Mesothelial cell of epicardium (in vitro differentiated cells): ENCODE results near the gene DESI2. TPM values are rescaled to one million over a fixed set of nuclear protein-coding genes. Genes with fewer than 3 reads are reported as not detected.

Experiments used
- DNase-seq, 2 experiments: peaks; one replicate each; pipeline ENCODE4 v3.0.0; 2021; ENCODE audit warnings: low spot score in 2 of 2; ENCODE audit not compliant: unreplicated experiment in 2 of 2
- H3K27ac Mint-ChIP-seq: 2 replicates; pipeline ENCODE4 v1.8.0; 2021; ENCODE audit warnings: mixed read lengths
- H3K27me3 Mint-ChIP-seq: 2 replicates; pipeline ENCODE4 v1.8.0; 2021; ENCODE audit warnings: low read depth, mixed read lengths
- H3K36me3 Mint-ChIP-seq: 2 replicates; pipeline ENCODE4 v1.8.0; 2021; ENCODE audit warnings: mixed read lengths
- H3K4me1 Mint-ChIP-seq: 2 replicates; pipeline ENCODE4 v1.8.0; 2021; ENCODE audit warnings: mixed read lengths
- H3K4me3 Mint-ChIP-seq: 2 replicates; pipeline ENCODE4 v1.8.0; 2021; ENCODE audit warnings: mild to moderate bottlenecking, moderate library complexity, mixed read lengths
- H3K9me3 Mint-ChIP-seq: 2 replicates; pipeline ENCODE4 v1.8.0; 2021; ENCODE audit warnings: mixed read lengths
- total RNA-seq: library from RNA; stranded (reverse); gene quantifications from 3 replicates; pipeline ENCODE4 v1.2.1, GENCODE V29; 2021
- TF ChIP-seq, protein P1 (sequence below): fragments of 200-600 bp; sonication (generic); IDR thresholded peaks from one replicate; pipeline ENCODE4 v1.5.0; 2021; ENCODE audit warnings: antibody characterized with exemption; ENCODE audit not compliant: unreplicated experiment

The DESI2 gene
- total RNA-seq, 1 donor from 2014 or later, result 30.7 TPM

DNA sequence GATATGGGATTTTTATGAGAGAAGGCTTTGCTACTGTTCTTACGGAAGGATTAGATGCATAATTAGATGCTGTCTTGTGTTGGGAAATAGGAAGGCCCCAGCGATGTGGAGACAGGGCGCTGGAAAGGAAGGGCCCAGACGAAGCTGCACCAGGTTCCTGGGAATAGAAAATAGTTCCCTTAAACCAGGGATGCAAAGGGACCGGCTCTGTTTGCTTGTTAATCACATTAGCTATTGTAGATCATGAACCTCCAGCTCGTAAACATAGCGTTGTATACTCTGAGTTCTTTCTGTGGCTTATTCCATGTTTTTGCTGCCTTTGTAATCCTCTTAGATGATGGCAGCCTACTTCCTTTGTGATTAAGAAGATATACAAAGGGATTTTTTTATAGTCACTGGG is 102.7 kb downstream of the DESI2 start:
- H3K36me3 Mint-ChIP-seq, result no peaks in the 10 kb centered on the region
- DNase-seq, result no peak
- H3K4me3 Mint-ChIP-seq, result no peak overlapping the region
- peaks cover 14% of the 10 kb centered on the region for H3K4me1 Mint-ChIP-seq
- H3K27ac Mint-ChIP-seq, result no peak overlapping the region
- no peaks in the 10 kb centered on the region for H3K27me3 Mint-ChIP-seq
- no peaks in the 10 kb centered on the region for H3K9me3 Mint-ChIP-seq
- TF ChIP-seq, protein P1, sequence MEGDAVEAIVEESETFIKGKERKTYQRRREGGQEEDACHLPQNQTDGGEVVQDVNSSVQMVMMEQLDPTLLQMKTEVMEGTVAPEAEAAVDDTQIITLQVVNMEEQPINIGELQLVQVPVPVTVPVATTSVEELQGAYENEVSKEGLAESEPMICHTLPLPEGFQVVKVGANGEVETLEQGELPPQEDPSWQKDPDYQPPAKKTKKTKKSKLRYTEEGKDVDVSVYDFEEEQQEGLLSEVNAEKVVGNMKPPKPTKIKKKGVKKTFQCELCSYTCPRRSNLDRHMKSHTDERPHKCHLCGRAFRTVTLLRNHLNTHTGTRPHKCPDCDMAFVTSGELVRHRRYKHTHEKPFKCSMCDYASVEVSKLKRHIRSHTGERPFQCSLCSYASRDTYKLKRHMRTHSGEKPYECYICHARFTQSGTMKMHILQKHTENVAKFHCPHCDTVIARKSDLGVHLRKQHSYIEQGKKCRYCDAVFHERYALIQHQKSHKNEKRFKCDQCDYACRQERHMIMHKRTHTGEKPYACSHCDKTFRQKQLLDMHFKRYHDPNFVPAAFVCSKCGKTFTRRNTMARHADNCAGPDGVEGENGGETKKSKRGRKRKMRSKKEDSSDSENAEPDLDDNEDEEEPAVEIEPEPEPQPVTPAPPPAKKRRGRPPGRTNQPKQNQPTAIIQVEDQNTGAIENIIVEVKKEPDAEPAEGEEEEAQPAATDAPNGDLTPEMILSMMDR, result no peak

DNA sequence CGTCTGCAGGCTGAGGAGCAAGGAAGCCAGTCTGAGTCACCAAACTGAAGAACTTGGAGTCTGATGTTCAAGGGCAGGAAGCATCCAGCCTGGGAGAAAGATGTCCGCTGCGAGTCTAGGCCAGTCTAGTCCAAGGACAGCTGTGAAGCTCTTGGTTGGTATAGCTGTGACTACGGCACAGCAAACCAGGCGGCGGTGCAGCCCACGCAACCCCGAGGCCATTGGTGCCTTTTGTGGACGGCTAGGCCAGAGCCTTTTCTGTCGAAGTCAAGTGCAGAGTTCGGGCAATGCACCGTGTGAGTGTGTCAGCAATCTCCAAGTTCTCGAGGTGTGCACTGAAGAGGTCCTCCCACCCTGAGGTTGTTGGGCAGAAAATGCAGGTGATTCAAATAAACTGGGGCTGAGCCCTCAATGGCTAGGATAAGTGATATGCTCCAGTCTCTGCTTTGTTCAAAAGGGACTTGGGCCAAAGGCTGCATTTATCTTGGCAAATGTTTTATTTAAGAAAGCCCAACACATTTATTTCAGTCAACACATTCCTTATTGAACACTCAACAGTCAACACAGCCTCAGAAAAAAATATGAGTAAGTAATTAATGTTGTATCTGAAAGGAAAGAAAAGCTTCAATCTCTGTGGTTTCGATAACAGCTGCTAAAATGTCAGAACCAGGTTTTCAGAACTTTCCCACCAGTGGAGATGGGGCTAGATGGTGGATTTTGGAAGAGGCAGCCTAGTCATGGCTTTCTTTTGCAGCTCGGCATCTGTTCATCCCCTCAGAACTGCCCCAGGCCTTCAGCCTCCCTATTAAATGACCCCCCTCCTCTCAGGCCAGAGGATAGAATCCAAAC is 104.4 kb downstream of the DESI2 start:
- Mint-ChIP-seq H3K9me3 (no peaks in the 10 kb centered on the region), H3K27ac (no peak overlapping the region), H3K27me3 (no peaks in the 10 kb centered on the region), H3K4me3 (no peak overlapping the region), H3K4me1 (peaks cover 14% of the 10 kb centered on the region), H3K36me3 (no peaks in the 10 kb centered on the region)
- TF ChIP-seq, protein P1, result no peak
- DNase-seq, result no peak

Other genes starting within 250 kb of the DESI2 start
- gene ADSS2, start 201.2 kb upstream of the DESI2 start, total RNA-seq, result 50.7 to 52.6 TPM (median 52.4 TPM) in 3 replicates
- gene CATSPERE, start 191.9 kb upstream of the DESI2 start, total RNA-seq, result 2.2 to 2.7 TPM (median 2.5 TPM) in 3 replicates
- 27.7 to 31.9 TPM (median 29.3 TPM) in 3 replicates for gene COX20, start 182.5 kb downstream of the DESI2 start, total RNA-seq
- gene HNRNPU, start 211.4 kb downstream of the DESI2 start, total RNA-seq, result 423 to 436 TPM (median 424 TPM) in 3 replicates